Suppressor macrophage (primary cell): Measurements from ENCODE around the gene MAGOH.

Source experiments
- DNase-seq, 4 experiments: peaks; one replicate each; pipeline ENCODE4 v3.0.0-alpha.2; 2020 to 2022

MAGOH gene

GRCh38 chr1:53183095-53183990 is 55.0 kb downstream of the MAGOH start:
- DNase-seq, result no peak

DNA sequence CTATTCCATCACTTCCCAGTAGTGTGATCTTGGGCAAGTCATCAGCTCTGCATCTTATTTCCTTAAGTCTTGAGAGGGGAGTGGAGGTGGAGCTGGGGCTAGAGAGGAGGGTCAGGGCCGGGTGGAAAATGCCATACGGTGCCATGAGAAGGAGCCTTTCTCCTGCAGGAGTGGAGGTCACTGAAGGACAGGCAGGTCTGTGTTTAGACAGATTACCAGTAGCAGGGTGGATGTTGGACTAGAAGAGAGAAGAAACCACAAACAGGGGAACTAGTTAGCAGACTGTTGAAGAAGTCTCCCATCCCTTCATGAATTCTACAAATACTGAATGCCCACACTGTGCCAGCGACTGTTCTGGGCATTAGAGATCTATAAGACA is 55.6 kb downstream of the MAGOH start:
- DNase-seq, result no peak

DNA sequence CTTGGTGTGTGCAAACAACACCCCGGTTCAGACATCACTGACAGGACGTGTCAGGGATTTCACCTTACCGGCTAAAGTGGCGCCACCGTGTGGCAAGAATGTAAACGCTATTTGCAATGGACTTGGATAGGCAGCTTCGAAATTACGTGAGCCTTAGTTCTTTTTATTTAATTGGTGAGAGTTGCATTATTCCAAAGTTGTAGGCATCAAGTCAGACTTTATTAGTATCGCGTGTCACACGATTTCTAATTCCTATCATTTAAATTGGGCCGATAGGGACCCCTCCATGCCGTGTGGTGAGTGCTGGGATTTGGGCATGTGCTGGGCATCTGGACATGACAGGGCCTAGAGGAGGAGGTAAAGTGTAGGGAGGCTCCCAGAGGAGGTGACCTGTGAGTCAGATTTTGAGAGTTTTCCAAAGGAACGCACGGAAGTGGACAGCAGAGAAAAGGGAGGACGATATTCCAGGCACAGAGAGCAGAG is 56.2 kb downstream of the MAGOH start:
- DNase-seq, result peak; percentile 85 to 94 (median 90)

- DNase-seq, result no peak
Measured at GRCh38 chr1:53180951-53181350, 57.4 kb downstream of the MAGOH start.

GRCh38 chr1:53180226-53180625 is 58.1 kb downstream of the MAGOH start:
- DNase-seq, result no peak
